GM23248 (cell line): ENCODE measurements around the gene HACE1. TPM values are rescaled to one million over a fixed set of nuclear protein-coding genes. Genes with fewer than 3 reads are reported as not detected.
"Not testable (repeated sequence)": the region's sequence is repeated elsewhere in the genome, so short reads cannot be mapped to it uniquely, and the experiment has no call there.

Experiments
- DNase-seq: peaks from one replicate; pipeline ENCODE4 v3.0.0-alpha.2; 2015
- H2AFZ ChIP-seq: fragments of 200-600 bp; sonication (generic); 2 replicates; pipeline ENCODE4 v1.6.1; 2016; ENCODE audit warnings: antibody characterized with exemption
- H3F3A ChIP-seq: fragments of 200-600 bp; sonication (generic); 2 replicates; pipeline ENCODE4 v1.6.1; 2016; ENCODE audit warnings: mild to moderate bottlenecking, antibody characterized with exemption, mixed run types; ENCODE audit not compliant: insufficient read depth
- H3K27ac ChIP-seq: fragments of 200-600 bp; sonication (generic); 2 replicates; pipeline ENCODE4 v1.5.1; 2016; ENCODE audit warnings: mild to moderate bottlenecking
- H3K27me3 ChIP-seq: fragments of 200-600 bp; sonication (generic); replicated peaks from 2 replicates; pipeline ENCODE4 v1.6.1; 2016; ENCODE audit warnings: mild to moderate bottlenecking; ENCODE audit not compliant: insufficient read depth
- H3K36me3 ChIP-seq: fragments of 200-600 bp; sonication (generic); 2 replicates; pipeline ENCODE4 v1.6.1; 2016; ENCODE audit warnings: low read depth, mild to moderate bottlenecking
- H3K4me1 ChIP-seq: fragments of 200-600 bp; sonication (generic); 2 replicates; pipeline ENCODE4 v1.6.1; 2016; ENCODE audit warnings: mild to moderate bottlenecking; ENCODE audit not compliant: insufficient read depth
- H3K4me2 ChIP-seq: fragments of 200-600 bp; sonication (generic); one replicate; pipeline ENCODE4 v1.6.1; 2016; ENCODE audit warnings: mild to moderate bottlenecking; ENCODE audit not compliant: unreplicated experiment
- H3K4me3 ChIP-seq: fragments of 200-600 bp; sonication (generic); 2 replicates; pipeline ENCODE4 v1.5.1; 2016; ENCODE audit warnings: mild to moderate bottlenecking
- H3K79me2 ChIP-seq: fragments of 200-600 bp; sonication (generic); 2 replicates; pipeline ENCODE4 v1.6.1; 2016; ENCODE audit warnings: mild to moderate bottlenecking; ENCODE audit not compliant: insufficient read depth
- H3K9ac ChIP-seq: fragments of 200-600 bp; sonication (generic); 2 replicates; pipeline ENCODE4 v1.6.1; 2016; ENCODE audit warnings: mild to moderate bottlenecking
- H3K9me2 ChIP-seq: fragments of 200-600 bp; sonication (generic); 2 replicates; pipeline ENCODE4 v1.6.1; 2016; ENCODE audit warnings: mixed run types, mild to moderate bottlenecking, moderate library complexity; ENCODE audit not compliant: insufficient read depth
- H3K9me3 ChIP-seq: fragments of 200-600 bp; sonication (generic); one replicate; pipeline ENCODE4 v1.6.1; 2017; ENCODE audit warnings: low read depth
- H4K20me1 ChIP-seq: fragments of 200-600 bp; sonication (generic); 2 replicates; pipeline ENCODE4 v1.6.0; 2016; ENCODE audit not compliant: insufficient read depth
- EZH2 ChIP-seq: fragments of 200-600 bp; sonication (generic); IDR thresholded peaks from 2 replicates; pipeline ENCODE4 v1.6.1; 2018; ENCODE audit warnings: antibody characterized with exemption, mild to moderate bottlenecking; ENCODE audit not compliant: insufficient read depth, poor library complexity, severe bottlenecking
- EZH2phosphoT487 ChIP-seq: fragments of 200-600 bp; sonication (generic); IDR thresholded peaks from 2 replicates; pipeline ENCODE4 v1.6.1; 2018; ENCODE audit warnings: antibody characterized with exemption, moderate library complexity, mild to moderate bottlenecking, low read depth; ENCODE audit not compliant: insufficient read depth
- WGBS, 2 experiments: methylation state at CpG; one replicate each; pipeline ENCODE4 v1.1.6; 2015 to 2017; ENCODE audit warnings: low lambda C conversion rate in 2 of 2, low coverage in 1 of 2; ENCODE audit errors: missing lambda C conversion rate in 2 of 2; 5-methylcytosine and 5-hydroxymethylcytosine counted together
- in situ Hi-C: fragments of 300-500 bp; cut with MboI; formaldehyde crosslinking; loops from 2 replicates; pipeline ENCODE4 v1.15.0; 2020
- polyA plus RNA-seq: library from polyadenylated mRNA; unstranded; fragments of >200 nt; fragmentation: Nextera tagmentation; extraction: Ambion mirVana; gene quantifications from 2 replicates; pipeline ENCODE4 v1.2.1, GENCODE V29; 2016
- total RNA-seq: library from RNA; depleted of rRNA; stranded (reverse); fragments of >200 nt; shearing (Covaris generic); gene quantifications from 2 replicates; pipeline ENCODE4 v1.2.3, GENCODE V29; 2014; rRNA removed

HACE1 gene
- total RNA-seq (13.3 and 38.2 TPM in 2 replicates), polyA plus RNA-seq (7.7 and 8.0 TPM in 2 replicates)

DNA sequence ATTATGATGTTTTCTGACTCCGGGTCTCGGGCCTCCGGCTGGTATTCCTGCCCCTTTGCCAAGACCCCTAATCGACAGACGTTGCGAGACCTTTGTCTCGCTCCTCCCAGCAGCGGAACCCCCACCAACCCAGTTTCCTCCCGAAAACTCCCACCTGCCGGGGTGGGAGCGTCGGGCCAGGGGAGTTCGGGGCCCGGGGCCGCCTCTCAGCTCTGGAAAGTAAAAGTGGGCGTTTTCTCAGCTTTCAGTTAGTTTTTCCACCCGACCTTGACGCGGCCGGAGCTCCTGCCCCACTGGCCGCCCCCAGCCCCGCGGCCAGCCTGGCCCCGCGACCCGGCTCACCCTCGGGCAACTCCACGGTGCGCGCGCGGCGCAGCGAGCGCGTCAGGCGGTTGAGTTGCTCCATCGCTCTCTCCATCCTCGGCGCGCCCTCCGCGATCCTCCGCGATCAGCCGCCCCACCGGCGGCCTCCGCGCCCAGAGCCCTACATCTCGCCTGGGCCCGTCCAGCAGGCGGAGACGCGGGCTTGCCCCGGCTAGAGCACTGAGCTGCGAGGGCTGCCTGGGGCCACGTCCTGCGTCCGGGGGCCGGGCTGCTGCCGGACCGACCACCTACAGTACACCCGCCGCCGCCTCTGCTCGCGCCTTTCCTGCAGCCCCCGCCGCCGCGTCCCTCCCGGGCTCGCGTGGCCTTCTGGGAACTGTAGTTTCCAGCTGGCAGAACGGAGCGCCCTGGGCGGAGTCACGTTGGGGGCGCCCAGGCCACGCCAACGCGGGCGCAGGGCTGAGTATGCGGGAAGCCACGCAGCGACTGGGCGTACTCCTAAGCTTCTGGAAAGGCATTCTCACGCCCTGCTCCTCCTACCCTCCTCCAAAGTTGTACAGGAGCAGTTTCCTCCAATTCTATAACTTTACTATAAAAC lies at the start of gene HACE1:
Gene HACE1 (minus strand): TSS at position 695 of the 922 bp plus-strand sequence. CDS start 277 bp downstream, at position 418.
- H3K9me3 ChIP-seq, result no peaks in the 10 kb centered on the region
- peak within 1 kb of the TSS; percentile 83 for H3K9ac ChIP-seq
- in situ Hi-C loops, result no loop called here
- 1 to 2% methylated on average over 76 to 78 of the region's 89 CpGs for WGBS, 2 experiments
- H3K4me1 ChIP-seq, result peaks cover 12% of the 10 kb centered on the region; the same call in 1 of the 2 replicates
- peak within 1 kb of the TSS; percentile 87 for H2AFZ ChIP-seq
- peaks cover 46% of the 10 kb centered on the region for H3K79me2 ChIP-seq
- no peaks in the 10 kb centered on the region for H4K20me1 ChIP-seq
- no peak for TF ChIP-seq EZH2
- TF ChIP-seq EZH2phosphoT487, result no peak
- no peaks in the 10 kb centered on the region for H3K27me3 ChIP-seq
- no peaks in the 10 kb centered on the region for H3K36me3 ChIP-seq
- H3K4me3 ChIP-seq, result peak within 1 kb of the TSS; percentile 80
- peak within 1 kb of the TSS; percentile 86 for H3K4me2 ChIP-seq
- no peaks in the 10 kb centered on the region for H3K9me2 ChIP-seq
- no peaks in the 10 kb centered on the region for H3F3A ChIP-seq
- peak; percentile 97 for DNase-seq
- peak within 1 kb of the TSS; percentile 47 for H3K27ac ChIP-seq

GRCh38 chr6:104908888-104909525 lies 49.3 kb upstream of the HACE1 start:
- H3K27me3 ChIP-seq, result 0 out of 2 replicates have a peak, but pooled peaks cover 2% of the 10 kb centered on the region
- no peak overlapping the region for H2AFZ ChIP-seq
- in situ Hi-C loops, result no loop called here
- H3F3A ChIP-seq, result no peaks in the 10 kb centered on the region
- no peaks in the 10 kb centered on the region for H4K20me1 ChIP-seq
- WGBS, 2 experiments, result 54 to 63% methylated on average over 2 of the region's 2 CpGs
- H3K4me1 ChIP-seq, result no peaks in the 10 kb centered on the region
- H3K4me2 ChIP-seq, result no peak overlapping the region
- H3K9me2 ChIP-seq, result no peaks in the 10 kb centered on the region
- no peaks in the 10 kb centered on the region for H3K9me3 ChIP-seq
- no peak overlapping the region for H3K27ac ChIP-seq
- H3K9ac ChIP-seq, result no peak overlapping the region
- H3K4me3 ChIP-seq, result no peak overlapping the region
- H3K79me2 ChIP-seq, result no peaks in the 10 kb centered on the region
- no peak for DNase-seq
- TF ChIP-seq EZH2 (no peak), EZH2phosphoT487 (no peak)
- no peaks in the 10 kb centered on the region for H3K36me3 ChIP-seq

GRCh38 chr6:104908031-104908887 lies 48.5 kb upstream of the HACE1 start:
- H3K9ac ChIP-seq, result no peak overlapping the region
- no peak for TF ChIP-seq EZH2
- TF ChIP-seq EZH2phosphoT487, result no peak
- H3K9me2 ChIP-seq, result no peaks in the 10 kb centered on the region
- no peaks in the 10 kb centered on the region for H3K4me1 ChIP-seq
- no peaks in the 10 kb centered on the region for H3K79me2 ChIP-seq
- H3K4me2 ChIP-seq, result no peak overlapping the region
- no peak overlapping the region for H3K27ac ChIP-seq
- WGBS, 2 experiments, result 48 to 60% methylated on average over 6 of the region's 6 CpGs
- H4K20me1 ChIP-seq, result no peaks in the 10 kb centered on the region
- H3K36me3 ChIP-seq, result no peaks in the 10 kb centered on the region
- no peaks in the 10 kb centered on the region for H3K27me3 ChIP-seq
- no peaks in the 10 kb centered on the region for H3F3A ChIP-seq
- H3K4me3 ChIP-seq, result no peak overlapping the region
- in situ Hi-C loops, result no loop called here
- peak; percentile 54 for DNase-seq
- H3K9me3 ChIP-seq, result no peaks in the 10 kb centered on the region
- H2AFZ ChIP-seq, result no peak overlapping the region

- H3K79me2 ChIP-seq, H3K4me2 ChIP-seq, H3K36me3 ChIP-seq, H3K9me3 ChIP-seq, H3K9ac ChIP-seq, H3K27ac ChIP-seq, H3K9me2 ChIP-seq, H4K20me1 ChIP-seq, H3K4me3 ChIP-seq, H3F3A ChIP-seq, H3K27me3 ChIP-seq, H2AFZ ChIP-seq, in situ Hi-C loops, H3K4me1 ChIP-seq: not testable (repeated sequence)
- WGBS, 2 experiments, result 47 to 50% methylated on average over 7 of the region's 7 CpGs
- DNase-seq, result peak; percentile 23
Observed at GRCh38 chr6:104898893-104899292, 39.2 kb upstream of the HACE1 start.
